HCT116 (cell line): ENCODE data around the gene SLITRK1. TPM values are rescaled to one million over a fixed set of nuclear protein-coding genes. Genes with fewer than 3 reads are reported as not detected.

Experiments
- ATAC-seq: fragments of 200-7000 bp; cut with Tn5 transposase; 2 replicates; pipeline ENCODE4 v1.9.1; 2020; ENCODE audit warnings: mild to moderate bottlenecking, moderate library complexity
- BruUV-seq: library from RNA; stranded (reverse); fragments of 400-500 nt; replicated peaks from 2 replicates; lab custom pipeline; 2021; lab: Mats Ljungman, UMichigan
- CTCF ChIA-PET: fragments of 300-600 bp; sonication (Branson Sonifier 250); formaldehyde crosslinking; loops from one replicate; lab custom pipeline; 2021; ENCODE audit warnings: antibody characterized with exemption; lab: Charles Lee
- POLR2A ChIA-PET: fragments of 300-600, 350-600 bp; sonication (Branson Sonifier 250); formaldehyde crosslinking; loops from one replicate; lab custom pipeline; 2021; ENCODE audit warnings: antibody characterized with exemption; lab: Charles Lee
- RAD21 ChIA-PET, 2 experiments: fragments of 300-600 bp; sonication (Branson Sonifier 250); formaldehyde crosslinking; loops; one replicate each; lab custom pipeline; 2023; ENCODE audit warnings: low total read pairs in 2 of 2; ENCODE audit not compliant: uncharacterized antibody in 2 of 2, unreplicated experiment in 2 of 2, low non-redundant PET in 1 of 2; lab: Charles Lee
- DNase-seq: peaks from one replicate; pipeline ENCODE4 v3.0.0-alpha.2; 2010; ENCODE audit warnings: low read depth, low spot score
- H2AFZ ChIP-seq: fragments of 200-600 bp; shearing (Covaris generic), sonication (generic); 2 replicates; pipeline ENCODE4 v1.6.1; 2017; ENCODE audit warnings: low read depth, mixed run types, mixed read lengths, antibody characterized with exemption, low read length; ENCODE audit not compliant: poor library complexity, severe bottlenecking
- H3K27ac ChIP-seq: 2 replicates; pipeline ENCODE4 v1.5.1; 2012; ENCODE audit warnings: low read depth, low read length
- H3K27me3 ChIP-seq: fragments of 200-600 bp; sonication (generic); 2 replicates; pipeline ENCODE4 v1.6.1; 2016; ENCODE audit warnings: mixed run types, low read length, mixed read lengths; ENCODE audit not compliant: insufficient read depth
- H3K36me3 ChIP-seq, 2 experiments: fragments of 200-500 bp in 1 of 2; fragments of 200-600 bp in 1 of 2; sonication (Bioruptor generic) in 1 of 2; sonication (generic) in 1 of 2; 2 replicates each; pipeline versions ENCODE4 v1.5.1 to v1.6.1; 2014 to 2016; ENCODE audit warnings: low read length in 2 of 2, inconsistent platforms in 1 of 2, mixed read lengths in 1 of 2, mixed run types in 1 of 2; ENCODE audit not compliant: insufficient read depth in 2 of 2, control insufficient read depth in 1 of 2
- H3K4me1 ChIP-seq, 2 experiments: fragments of 200-600 bp in 1 of 2; sonication (generic) in 1 of 2; 2 replicates each; pipeline versions ENCODE4 v1.5.1 to v1.6.1; 2012 to 2017; ENCODE audit warnings: low read length in 2 of 2, inconsistent platforms in 1 of 2, mild to moderate bottlenecking in 1 of 2, mixed read lengths in 1 of 2, mixed run types in 1 of 2, moderate library complexity in 1 of 2; ENCODE audit not compliant: insufficient read depth in 2 of 2, control insufficient read depth in 1 of 2
- H3K4me2 ChIP-seq: fragments of 200-600 bp; sonication (generic); 2 replicates; pipeline ENCODE4 v1.6.1; 2017; ENCODE audit warnings: mixed run types, low read length, mixed read lengths
- H3K4me3 ChIP-seq, 2 experiments: fragments of 200-600 bp in 1 of 2; sonication (generic) in 1 of 2; replicated peaks in 1 of 2; 2 replicates each; pipeline ENCODE4 v1.5.1; 2011 to 2016; ENCODE audit warnings: low read length in 2 of 2, control low read depth in 1 of 2, low read depth in 1 of 2, mild to moderate bottlenecking in 1 of 2, mixed read lengths in 1 of 2, mixed run types in 1 of 2
- H3K79me2 ChIP-seq: fragments of 200-600 bp; sonication (generic); 2 replicates; pipeline ENCODE4 v1.6.1; 2017; ENCODE audit warnings: mild to moderate bottlenecking, mixed run types, low read length, moderate library complexity, mixed read lengths; ENCODE audit not compliant: insufficient read depth
- H3K9ac ChIP-seq: fragments of 200-600 bp; sonication (generic); 2 replicates; pipeline ENCODE4 v1.6.1; 2016; ENCODE audit warnings: low read length, mixed read lengths
- H3K9me2 ChIP-seq: fragments of 200-600 bp; sonication (generic), shearing (Covaris generic); 2 replicates; pipeline ENCODE4 v1.6.1; 2017; ENCODE audit warnings: mixed run types, mild to moderate bottlenecking, moderate library complexity; ENCODE audit not compliant: insufficient read depth
- H3K9me3 ChIP-seq, 2 experiments: fragments of 200-500 bp in 1 of 2; fragments of 200-600 bp in 1 of 2; sonication (Bioruptor generic) in 1 of 2; sonication (generic) in 1 of 2; 2 replicates each; pipeline ENCODE4 v1.6.1; 2014 to 2017; ENCODE audit warnings: low read length in 2 of 2, mixed read lengths in 2 of 2, inconsistent platforms in 1 of 2, low read depth in 1 of 2, mild to moderate bottlenecking in 1 of 2, mixed run types in 1 of 2, moderate library complexity in 1 of 2; ENCODE audit not compliant: control insufficient read depth in 1 of 2, insufficient read depth in 1 of 2
- H4K20me1 ChIP-seq: fragments of 200-600 bp; sonication (generic), shearing (Covaris generic); 2 replicates; pipeline ENCODE4 v1.6.1; 2017; ENCODE audit warnings: mixed run types, mild to moderate bottlenecking, moderate library complexity; ENCODE audit not compliant: insufficient read depth
- ATF3 ChIP-seq: IDR thresholded peaks from 2 replicates; pipeline ENCODE4 v1.6.1; 2012
- CEBPB ChIP-seq: IDR thresholded peaks from 2 replicates; pipeline ENCODE4 v1.6.1; 2012; ENCODE audit warnings: low read depth
- CTCF ChIP-seq, 3 experiments: fragments of 200-600 bp in 1 of 3; sonication (generic) in 1 of 3; IDR thresholded peaks in 2 of 3; conservative IDR thresholded peaks in 1 of 3; 2 replicates each; pipeline ENCODE4 v1.5.1; 2012 to 2017; ENCODE audit warnings: low read depth in 2 of 3, low read length in 2 of 3, antibody characterized with exemption in 1 of 3, borderline replicate concordance in 1 of 3, control low read depth in 1 of 3, mild to moderate bottlenecking in 1 of 3, mixed read lengths in 1 of 3, mixed run types in 1 of 3, moderate library complexity in 1 of 3; ENCODE audit not compliant: insufficient read depth in 1 of 3
- EGR1 ChIP-seq: IDR thresholded peaks from 2 replicates; pipeline ENCODE4 v1.6.1; 2012; ENCODE audit warnings: low read depth
- FOSL1 ChIP-seq: IDR thresholded peaks from 2 replicates; pipeline ENCODE4 v1.6.1; 2012; ENCODE audit warnings: low read depth
- JUND ChIP-seq: IDR thresholded peaks from 2 replicates; pipeline ENCODE4 v1.6.1; 2012
- POLR2AphosphoS5 ChIP-seq: IDR thresholded peaks from 2 replicates; pipeline ENCODE4 v1.6.1; 2011; ENCODE audit warnings: mild to moderate bottlenecking, low read depth, low read length, moderate library complexity
- SRF ChIP-seq: IDR thresholded peaks from 2 replicates; pipeline ENCODE4 v1.6.1; 2012; ENCODE audit warnings: low read depth
- TCF7L2 ChIP-seq: IDR thresholded peaks from 2 replicates; pipeline ENCODE4 v1.7.0; 2011; ENCODE audit warnings: borderline replicate concordance, inconsistent platforms; ENCODE audit not compliant: insufficient read depth, insufficient read length; ENCODE audit errors: extremely low read depth
- intact Hi-C: fragments of 100-400 bp; cut with micrococcal nuclease; formaldehyde crosslinking; loops from 2 replicates; pipeline ENCODE4 v1.10.0; 2022
- total RNA-seq: library from RNA; stranded (reverse); gene quantifications from one replicate; pipeline ENCODE4 v1.2.1, GENCODE V29; 2021; ENCODE audit not compliant: unreplicated experiment

The SLITRK1 gene
- total RNA-seq, 1 experiment from 2014 or later, result not detected

GRCh38 chr13:83881140-83881684, 1.1 kb downstream of the SLITRK1 start (continued):
- TF ChIP-seq ATF3 (no peak), POLR2AphosphoS5 (no peak)

- ATAC-seq (no peak), DNase-seq (no peak)
- ChIA-PET CTCF (no interaction called here), RAD21 (no interaction called here), POLR2A (no interaction called here)
- Histone ChIP-seq H3K79me2 (no peaks in the 10 kb centered on the region), H3K27me3 (no peaks in the 10 kb centered on the region), H3K9ac (no peak overlapping the region), H3K36me3 (no peaks in the 10 kb centered on the region), H3K4me2 (no peak overlapping the region), H3K27ac (no peak overlapping the region), H3K4me3 (no peak overlapping the region), H3K4me1 (no peaks in the 10 kb centered on the region), H4K20me1 (no peaks in the 10 kb centered on the region), H3K9me2 (no peaks in the 10 kb centered on the region), H2AFZ (no peak overlapping the region), H3K9me3 (no peaks in the 10 kb centered on the region)
- BruUV-seq, result no TSS peak
- intact Hi-C loops, result no loop called here
- TF ChIP-seq TCF7L2 (no peak), CEBPB (no peak), FOSL1 (no peak), JUND (no peak), POLR2AphosphoS5 (no peak), EGR1 (no peak), SRF (no peak), CTCF (IDR thresholded peaks at IDR 0.05 in 2 of 3, conservative IDR thresholded peaks at IDR 0.05 in 1 of 3; ENCODE audit: borderline replicate concordance in 1 of 3, insufficient read depth in 1 of 3, low read depth in 2 of 3, low read length in 2 of 3) (no peak)
Measured at GRCh38 chr13:83880275-83881139, 1.8 kb downstream of the SLITRK1 start.
